Endothelial cell of hepatic sinusoid (primary cell): ENCODE data around the gene DDX18.
"Not testable (repeated sequence)": the region's sequence is repeated elsewhere in the genome, so short reads cannot be mapped to it uniquely, and the experiment has no call there.

Source experiments
- in situ Hi-C: cut with HindIII; loops from 2 replicates; pipeline ENCODE4 v1.10.0; 2017; ENCODE audit warnings: low sequenced_read_pairs

DDX18 gene

DNA sequence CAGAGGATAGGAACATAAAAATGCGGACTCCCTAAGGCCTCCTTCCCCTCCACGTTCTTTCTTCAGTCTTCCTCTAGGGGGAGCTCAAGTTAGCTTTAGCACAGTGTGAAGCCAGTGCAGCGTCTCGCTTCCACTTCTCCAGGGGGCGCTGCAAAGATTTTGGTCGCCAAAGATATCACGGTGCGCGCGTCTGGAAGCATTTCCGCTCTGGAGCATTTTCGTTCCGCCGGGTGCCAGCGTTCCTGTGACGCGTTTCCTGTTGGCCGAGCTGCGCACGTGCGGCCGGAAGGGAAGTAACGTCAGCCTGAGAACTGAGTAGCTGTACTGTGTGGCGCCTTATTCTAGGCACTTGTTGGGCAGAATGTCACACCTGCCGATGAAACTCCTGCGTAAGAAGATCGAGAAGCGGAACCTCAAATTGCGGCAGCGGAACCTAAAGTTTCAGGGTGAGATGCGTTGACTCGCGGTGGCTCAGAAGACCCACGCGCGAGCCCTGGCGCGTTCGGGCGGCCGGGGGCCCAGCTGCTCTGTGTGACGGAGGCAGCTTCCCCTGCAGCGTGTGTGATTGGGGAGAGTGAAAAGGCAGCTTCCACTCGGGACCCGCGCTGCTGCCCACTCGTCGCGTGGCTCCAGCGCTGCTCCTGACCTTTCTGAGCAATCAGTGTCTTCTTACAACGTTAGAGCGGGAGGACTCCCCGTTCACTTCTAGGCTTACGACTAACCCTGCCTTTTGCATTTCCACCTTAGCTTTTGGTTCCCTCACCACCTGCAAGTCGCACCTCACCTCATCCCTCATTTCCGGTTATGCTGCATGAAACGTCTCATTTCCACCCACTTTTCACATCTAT lies at the start of gene DDX18:
Gene DDX18, plus strand, starts transcription at position 275 of the 848 bp plus-strand sequence. Its CDS starts 87 bp downstream, at position 362.
- in situ Hi-C loops = no loop called here

DNA sequence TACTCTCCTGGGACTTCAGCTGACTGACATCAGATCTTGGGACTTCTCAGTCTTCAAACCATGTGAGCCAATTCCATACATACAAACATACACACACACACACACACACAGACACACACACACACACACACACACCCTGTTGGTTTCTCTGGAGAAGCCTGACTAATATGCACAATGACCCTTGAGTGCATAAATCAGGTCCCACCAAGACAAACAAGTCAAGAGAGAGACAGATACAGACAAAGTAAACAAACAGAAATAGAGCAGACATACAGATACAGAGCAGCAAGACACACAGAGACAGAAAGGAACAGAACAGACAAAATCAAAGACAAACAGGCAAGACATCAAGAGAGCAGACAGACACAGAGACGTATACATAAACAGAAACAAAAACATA lies 43.8 kb upstream of the DDX18 start:
- in situ Hi-C loops = no loop called here

DNA sequence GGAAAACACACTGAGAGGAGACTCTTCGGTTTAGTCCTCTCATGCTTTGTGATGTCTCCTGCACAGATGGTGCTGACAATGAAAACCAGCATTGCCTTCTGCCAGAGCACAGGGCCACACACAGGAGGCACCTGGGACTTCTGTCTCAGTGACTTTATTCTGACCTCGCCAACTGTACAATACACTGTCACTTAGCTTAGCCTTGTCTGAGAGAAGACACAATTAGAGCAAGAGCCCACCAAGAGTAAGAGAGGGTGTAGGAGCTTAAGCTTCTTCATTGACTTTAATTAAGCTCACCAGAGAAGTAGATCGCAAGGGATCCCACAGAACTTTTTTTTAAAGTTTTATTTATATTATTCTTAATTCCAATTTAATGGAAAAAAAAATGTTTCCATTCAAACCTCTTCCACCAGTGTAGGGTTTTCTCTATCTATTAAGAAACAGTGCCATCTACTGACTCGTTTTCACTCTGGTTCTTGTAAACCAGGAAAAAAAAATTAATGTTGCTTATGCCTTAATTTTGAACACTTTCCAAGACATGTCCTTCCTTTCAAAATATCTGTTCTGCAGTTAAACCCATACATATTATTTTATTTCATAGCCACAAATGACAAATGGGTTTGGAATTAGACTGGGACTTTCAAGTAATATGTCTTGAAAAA lies 42.4 kb upstream of the DDX18 start:
- in situ Hi-C loops = no loop called here

DNA sequence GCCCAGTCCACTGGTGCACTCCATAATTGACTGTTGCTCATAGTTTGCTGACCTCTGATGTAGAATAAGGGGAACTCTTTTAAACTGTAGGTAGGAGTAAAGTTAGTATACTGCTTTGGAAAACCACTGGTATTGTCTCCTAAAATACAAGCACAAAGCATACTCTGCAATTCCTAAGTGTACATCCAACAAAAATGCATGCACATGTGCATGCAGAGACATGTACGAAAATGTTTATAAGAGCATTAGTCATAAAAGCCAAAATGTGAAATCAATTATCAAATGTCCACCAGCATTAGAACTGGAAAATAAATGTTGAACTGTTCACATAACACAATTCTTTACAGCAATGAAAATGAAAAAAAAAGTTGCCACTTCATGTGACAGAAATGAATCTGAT lies 39.8 kb upstream of the DDX18 start:
- in situ Hi-C loops = no loop called here

DNA sequence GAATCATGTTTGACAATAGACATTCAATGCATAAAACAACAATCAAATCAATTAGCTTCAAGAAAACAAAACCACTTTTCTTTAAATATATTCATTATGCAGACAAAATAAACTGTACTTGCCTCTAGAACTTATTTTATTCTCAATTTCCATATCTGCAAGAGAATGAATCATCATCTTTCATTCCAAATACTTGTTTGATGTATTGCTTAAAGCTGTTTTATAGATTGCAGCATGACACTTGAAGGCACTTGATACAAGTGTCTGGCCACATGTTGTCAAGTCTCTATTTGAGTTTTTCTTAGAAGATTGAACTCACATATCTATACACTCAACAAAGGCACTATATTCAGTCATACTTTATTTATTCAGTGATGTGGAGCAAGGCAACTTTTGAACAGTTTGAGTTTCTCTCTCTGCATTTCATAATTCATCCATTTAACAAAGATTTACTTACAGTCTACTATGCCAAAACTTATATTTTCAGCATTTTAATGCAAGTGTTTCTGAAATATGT lies 38.7 kb upstream of the DDX18 start:
- in situ Hi-C loops = no loop called here

DNA sequence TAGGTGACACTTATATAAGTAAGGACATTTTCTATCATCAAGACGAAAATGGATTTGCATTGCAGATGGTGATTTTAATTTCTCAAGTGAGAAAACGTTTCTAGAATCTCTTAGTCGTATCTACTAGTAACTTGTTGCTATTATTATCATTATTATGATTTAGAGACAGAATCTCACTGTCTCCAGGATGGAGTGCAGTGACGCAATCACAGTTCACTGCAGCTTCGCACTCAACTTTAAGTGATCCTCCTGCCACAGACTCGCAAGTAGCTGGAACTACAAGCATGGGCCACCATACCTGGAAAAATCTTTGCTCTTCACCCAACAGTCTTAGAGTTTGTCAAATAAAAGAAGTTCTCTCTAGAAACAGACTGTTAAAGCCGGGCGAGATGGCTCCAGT lies 37.6 kb upstream of the DDX18 start:
- in situ Hi-C loops = no loop called here

DNA sequence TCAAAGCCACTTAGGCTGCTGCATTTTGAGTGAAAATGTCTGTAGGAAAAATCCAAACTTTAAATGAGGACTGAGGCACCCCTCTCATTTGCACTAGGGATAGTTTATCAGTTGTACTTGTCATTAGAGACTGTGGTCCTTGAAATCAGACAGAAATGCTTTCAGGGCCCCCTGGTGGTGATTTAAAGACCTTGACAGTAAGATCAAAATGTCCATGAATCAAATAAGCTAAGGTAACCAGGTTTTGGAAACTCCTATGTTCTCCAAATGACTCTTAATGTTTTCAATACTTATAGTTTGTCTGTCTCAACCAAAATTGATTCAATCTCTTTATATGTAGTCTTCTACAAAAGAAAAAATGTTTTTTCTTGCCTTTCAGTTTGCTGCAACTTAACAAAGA lies 28.8 kb upstream of the DDX18 start:
- in situ Hi-C loops = no loop called here

DNA sequence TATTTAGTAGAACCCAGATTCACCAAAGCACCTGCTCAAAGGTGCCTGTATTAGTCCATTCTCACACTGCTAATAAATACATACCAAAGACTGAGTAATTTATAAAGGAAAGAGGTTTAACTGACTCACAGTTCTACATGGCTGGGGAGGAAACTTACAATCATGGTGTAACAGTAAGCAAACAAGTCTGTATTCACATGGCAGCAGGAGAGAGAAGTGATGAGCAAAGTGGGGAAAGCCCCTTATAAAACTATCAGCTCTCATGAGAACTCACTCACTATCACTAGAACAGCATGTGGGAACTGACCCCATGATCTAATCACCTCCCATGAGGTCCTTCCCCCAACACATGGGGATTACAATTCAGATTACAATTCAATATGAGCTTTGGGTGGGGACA lies 28.0 kb upstream of the DDX18 start:
- in situ Hi-C loops = no loop called here

DNA sequence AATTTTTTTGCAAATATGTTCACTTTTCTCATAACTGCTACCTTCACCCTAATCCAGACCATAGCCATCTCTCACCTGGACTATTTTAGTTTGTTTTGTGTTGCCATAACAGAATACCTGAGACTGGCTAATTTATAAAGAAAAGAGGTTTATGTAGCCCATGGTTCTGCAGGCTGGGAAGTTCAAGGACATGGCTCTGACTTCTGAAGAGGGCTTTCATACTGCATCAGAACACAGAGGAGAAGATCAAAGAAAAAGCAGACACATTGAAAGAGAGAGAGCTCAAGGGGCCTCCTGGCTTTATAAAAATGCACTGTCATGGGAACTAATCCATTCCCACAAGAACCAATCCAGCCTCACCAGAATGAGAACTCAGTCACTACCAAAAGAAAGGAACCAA lies 25.0 kb upstream of the DDX18 start:
- in situ Hi-C loops = no loop called here

DNA sequence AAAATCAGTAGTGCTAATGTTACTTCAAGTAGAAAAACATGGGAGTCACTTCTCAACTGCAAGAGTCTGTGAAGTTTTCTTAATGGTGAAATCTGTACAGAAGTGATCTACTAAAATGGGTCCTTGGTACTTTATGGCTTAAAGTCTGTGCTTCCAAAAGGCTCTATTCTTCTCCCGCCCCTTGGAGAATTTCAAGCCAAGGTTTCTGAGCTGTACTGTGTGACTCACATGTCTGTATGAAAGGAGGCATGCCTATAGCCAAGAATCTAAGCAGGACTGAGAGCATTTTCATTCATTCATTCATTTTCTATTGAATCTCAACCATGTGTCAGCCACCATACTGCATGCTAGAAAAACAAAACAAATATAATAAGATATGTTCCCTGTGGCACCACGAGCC lies 19.8 kb upstream of the DDX18 start:
- in situ Hi-C loops = no loop called here

DNA sequence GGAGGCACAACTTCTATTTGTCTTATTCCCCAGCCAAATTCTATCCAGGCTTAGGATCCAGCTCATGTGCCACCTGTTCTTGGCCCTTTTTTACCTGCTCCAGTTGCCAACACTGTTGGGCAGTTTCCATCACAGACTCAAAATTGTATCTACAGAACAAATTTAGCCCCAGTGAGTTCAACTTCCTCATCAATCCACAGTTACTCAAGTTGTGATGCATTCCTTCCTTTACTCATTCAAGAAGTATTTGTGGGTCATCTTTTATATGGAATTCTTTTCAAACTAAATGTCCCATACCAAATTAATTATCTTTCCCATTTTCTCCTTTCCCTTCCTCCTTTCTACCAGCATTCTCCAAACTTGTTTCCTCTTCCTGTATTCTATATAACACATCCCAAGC lies 12.7 kb upstream of the DDX18 start:
- in situ Hi-C loops = no loop called here

DNA sequence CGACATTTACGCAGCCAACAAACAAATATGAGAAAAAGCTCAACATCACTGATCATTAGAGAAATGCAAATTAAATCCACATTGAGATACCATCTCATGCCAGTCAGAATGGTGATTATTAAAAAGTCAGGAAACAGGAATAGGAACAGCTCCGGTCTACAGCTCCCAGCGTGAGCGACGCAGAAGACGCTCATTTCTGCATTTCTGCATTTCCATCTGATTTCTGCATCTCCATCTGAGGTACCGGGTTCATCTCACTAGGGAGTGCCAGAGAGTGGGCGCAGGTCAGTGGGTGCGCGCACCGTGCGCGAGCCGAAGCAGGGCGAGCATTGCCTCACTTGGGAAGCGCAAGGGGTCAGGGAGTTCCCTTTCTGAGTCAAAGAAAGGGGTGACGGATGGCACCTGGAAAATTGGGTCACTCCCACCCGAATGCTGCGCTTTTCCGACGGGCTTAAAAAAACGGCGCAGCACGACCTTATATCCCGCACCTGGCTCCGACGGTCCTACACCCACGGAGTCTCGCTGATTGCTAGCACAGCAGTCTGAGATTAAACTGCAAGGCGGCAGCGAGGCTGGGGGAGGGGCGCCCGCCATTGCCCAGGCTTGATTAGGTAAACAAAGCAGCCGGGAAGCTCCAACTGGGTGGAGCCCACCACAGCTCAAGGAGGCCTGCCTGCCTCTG lies 10.7 kb upstream of the DDX18 start:
- in situ Hi-C loops = not testable (repeated sequence)

DNA sequence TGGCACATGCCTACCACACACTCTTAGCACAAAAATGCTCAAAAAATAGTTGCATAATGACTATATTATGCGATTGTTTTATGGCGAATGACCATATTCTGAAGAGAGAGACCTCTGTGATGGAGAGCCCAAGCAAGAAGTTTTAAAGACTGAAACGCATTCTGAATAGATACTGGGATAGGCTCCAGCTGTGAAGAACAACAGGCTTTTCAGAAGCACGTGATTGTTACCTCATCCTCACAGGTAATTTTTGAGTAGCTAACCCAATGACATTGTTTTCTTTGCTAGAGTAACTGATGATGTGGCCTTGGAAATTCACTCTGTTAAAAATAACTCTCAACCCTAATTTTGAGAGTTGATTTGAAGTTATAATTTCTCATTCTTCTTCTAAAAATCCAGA lies 2.0 kb upstream of the DDX18 start:
- in situ Hi-C loops = no loop called here

DNA sequence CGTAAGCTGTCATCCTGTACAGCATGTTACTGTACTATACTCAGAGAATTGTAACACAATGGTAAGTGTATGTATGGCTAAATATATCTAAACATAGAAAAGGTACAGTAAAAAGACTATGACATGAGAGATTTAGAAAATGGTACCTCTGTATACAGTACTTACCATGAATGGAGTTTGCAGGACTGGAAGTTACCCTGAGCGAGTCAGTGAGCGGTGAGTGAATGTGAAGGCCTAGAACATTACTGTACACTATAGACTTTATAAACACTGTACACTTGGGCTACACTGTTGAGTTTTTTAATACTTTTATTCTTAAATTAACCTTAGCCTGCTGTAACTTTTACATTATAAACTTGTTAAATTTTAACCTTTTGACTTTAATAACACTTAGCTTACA lies 1.5 kb downstream of the DDX18 start:
- in situ Hi-C loops = no loop called here

DNA sequence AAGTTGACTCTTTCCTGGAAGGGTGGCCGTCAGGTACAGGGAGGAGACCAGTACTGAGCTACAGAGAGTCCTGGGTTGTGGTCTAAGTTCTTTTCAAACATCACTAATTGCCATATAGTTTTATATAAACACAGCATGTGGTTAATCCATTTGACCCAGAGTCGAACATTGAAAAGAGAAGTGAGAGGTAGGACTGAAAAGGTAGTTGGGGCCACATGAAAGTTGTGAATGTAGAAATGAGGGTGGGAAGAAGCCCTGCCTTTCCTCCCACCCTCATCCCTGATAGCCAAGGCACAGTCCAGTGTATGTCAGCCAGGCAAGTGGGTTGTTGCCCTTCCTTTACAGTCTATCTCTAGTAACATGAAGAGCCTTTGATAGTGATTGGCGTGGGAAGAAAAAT lies 4.4 kb downstream of the DDX18 start:
- in situ Hi-C loops = no loop called here

DNA sequence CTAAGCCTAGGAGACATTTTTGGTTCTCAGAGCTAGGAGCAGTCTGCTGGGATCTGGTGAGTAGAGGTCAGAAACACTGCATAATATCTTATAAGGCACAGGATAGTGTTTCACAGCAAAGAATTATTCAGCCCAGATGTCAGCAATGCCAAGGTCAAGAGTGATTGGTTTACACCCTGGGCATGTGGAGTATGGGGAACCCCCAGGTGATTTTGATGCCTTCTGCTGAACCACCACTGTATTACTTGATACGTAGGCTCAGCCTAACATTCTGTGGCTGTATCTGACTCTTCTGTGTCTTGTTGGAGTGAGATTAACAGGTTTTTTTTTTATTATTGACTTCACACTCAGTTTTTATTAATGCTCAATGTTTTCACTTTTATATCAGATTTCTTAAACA lies 6.0 kb downstream of the DDX18 start:
- in situ Hi-C loops = no loop called here

DNA sequence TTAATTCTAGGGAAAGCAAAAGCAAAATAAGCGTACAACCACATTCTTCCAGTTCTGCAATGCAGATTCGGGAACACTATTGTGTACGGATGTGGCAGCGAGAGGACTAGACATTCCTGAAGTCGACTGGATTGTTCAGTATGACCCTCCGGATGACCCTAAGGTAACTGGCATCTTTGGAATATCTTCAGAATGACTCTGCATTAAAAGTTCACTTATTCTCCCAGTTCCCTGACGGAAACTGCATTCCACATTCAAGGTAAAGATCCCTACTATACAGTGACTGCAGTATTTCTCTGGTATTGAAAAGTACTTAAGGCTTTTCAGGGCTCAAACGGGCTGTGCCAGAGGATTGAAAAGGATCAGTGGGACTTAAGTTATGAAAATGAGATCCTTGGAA lies 10.9 kb downstream of the DDX18 start:
- in situ Hi-C loops = loop anchor here (5.0 kb wide), 1 partner anchor 107 kb away; no protein-coding TSS in a partner anchor

DNA sequence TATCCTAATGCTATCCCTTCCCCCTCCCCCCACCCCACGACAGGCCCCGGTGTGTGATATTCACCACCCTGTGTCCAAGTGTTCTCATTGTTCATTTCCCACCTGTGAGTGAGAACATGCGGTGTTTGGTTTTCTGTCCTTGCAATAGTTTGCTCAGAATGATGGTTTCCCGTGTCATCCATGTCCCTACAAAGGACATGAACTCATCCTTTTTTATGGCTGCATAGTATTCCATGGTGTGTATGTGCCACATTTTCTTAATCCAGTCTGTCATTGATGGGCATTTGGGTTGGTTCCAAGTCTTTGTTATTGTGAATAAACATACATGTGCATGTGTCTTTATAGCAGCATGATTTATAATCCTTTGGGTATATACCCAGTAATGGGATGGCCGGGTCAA lies 13.0 kb downstream of the DDX18 start:
- in situ Hi-C loops = loop anchor here (5.0 kb wide), 1 partner anchor 105 kb away; no protein-coding TSS in a partner anchor

DNA sequence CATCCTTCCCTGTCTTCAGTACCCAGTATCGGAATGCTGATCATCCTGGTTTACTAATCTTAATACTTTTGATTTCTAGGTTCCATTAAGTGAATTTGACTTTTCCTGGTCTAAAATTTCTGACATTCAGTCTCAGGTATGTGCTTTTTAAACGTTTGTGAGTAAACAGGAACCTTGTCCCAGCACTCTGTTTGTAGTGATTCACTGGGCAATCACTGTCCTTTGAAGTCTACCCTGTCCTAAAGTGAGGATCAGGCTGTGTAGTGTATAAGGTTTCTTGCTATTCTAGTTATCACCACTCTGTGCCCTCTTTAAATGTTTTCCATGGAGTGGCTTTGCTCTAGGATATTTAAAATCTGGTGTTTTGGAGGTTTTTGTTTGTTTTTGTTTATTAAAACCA lies 14.4 kb downstream of the DDX18 start:
- in situ Hi-C loops = loop anchor here (5.0 kb wide), 1 partner anchor 103 kb away; no protein-coding TSS in a partner anchor

DNA sequence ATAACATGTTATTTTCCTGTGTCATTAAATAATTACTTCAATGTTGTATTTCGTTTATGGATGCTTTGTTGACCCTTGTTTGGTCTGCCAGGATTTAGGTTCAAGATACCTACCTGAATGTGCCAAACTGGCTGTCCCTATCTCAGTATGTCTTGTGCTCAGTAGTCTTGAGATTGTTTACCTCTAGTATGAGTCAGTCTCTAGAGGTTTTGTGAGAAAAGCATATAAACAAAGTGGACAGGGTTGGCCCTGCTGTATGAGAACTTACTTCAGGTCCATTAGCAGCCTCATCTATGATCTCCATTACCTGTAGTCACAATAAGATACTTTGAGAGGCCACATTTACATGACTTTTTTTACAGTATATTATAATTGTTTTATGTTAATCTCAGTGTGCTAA lies 17.8 kb downstream of the DDX18 start:
- in situ Hi-C loops = no loop called here

DNA sequence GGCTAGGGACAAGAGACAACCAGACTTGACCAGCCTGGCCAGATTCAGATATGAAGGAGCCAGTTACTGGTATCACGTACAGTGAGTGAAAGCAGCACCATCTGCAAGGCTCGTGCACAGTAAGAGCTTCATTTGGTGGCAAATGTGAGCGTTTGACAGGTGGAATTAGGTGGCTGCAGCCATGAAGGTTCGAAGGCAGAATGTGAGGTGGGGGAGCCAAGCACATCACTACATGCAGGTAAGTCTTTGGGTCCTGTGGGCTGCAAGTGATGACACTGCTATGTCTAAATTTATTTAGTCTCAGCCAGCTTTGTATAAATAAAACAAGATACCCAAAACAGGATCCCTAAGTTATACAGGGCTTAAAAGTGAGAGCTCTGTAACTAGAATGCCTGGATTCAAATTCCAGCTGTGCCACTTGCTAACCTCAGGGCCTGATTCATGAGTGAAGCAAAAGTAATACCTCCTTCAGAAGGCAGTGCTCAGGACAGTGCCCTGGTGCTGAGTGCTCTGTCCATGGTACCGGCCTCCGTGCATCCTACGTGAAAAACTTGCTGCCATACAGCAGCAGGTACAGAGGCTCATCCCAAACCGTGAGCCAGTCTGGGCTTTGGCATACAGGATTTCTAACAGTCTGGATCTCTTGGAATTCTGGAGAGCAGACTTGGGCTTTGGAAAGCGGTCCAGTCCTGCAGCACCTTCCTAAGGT lies 18.6 kb downstream of the DDX18 start:
- in situ Hi-C loops = no loop called here
